Retina (tissue), 1 donor: ENCODE data around the gene PLIN5.

Experiments used
- DNase-seq: peaks from one replicate; pipeline ENCODE4 v3.0.0-alpha.2; 2016

Gene PLIN5

DNA sequence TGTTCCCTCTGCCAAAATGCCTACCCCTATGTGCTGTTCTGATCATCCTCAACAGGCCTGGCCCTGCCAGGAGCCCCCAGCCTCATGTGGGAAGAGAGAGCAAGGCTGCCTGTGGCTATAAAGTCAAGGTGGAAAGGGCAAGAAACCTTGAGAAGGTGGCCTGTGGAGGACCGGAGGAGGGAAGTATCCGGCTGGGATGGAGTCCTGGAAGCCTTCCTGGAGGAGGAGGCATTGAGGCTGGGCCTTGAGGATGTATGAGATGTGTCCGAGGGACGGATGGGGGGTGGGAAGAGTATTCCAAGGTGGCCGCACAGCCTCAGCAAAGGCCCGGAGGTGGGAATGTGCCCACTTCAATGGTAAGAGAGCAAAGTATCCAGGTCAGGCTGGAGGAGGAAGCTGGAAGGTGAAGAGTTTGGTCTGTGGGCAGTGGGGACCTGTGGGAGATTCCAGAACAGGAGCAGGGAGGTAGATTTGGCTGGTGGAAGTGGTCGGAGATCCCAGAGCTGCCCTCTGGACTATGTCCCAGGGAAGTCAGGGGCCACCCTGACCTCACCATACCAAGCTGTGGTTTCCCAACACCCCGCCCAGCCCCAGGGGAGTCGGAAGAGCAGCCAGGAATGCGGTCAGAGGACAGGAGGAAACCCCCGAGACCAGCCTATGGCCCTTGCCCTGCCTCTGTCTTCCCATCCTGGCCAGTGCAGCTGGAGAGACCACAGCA lies 13.7 kb downstream of the PLIN5 start:
- no peak for DNase-seq

- no peak for DNase-seq
Observed at GRCh38 chr19:4519521-4520277, 15.3 kb downstream of the PLIN5 start.

GRCh38 chr19:4519172-4519496 lies 15.9 kb downstream of the PLIN5 start:
- DNase-seq = no peak

DNA sequence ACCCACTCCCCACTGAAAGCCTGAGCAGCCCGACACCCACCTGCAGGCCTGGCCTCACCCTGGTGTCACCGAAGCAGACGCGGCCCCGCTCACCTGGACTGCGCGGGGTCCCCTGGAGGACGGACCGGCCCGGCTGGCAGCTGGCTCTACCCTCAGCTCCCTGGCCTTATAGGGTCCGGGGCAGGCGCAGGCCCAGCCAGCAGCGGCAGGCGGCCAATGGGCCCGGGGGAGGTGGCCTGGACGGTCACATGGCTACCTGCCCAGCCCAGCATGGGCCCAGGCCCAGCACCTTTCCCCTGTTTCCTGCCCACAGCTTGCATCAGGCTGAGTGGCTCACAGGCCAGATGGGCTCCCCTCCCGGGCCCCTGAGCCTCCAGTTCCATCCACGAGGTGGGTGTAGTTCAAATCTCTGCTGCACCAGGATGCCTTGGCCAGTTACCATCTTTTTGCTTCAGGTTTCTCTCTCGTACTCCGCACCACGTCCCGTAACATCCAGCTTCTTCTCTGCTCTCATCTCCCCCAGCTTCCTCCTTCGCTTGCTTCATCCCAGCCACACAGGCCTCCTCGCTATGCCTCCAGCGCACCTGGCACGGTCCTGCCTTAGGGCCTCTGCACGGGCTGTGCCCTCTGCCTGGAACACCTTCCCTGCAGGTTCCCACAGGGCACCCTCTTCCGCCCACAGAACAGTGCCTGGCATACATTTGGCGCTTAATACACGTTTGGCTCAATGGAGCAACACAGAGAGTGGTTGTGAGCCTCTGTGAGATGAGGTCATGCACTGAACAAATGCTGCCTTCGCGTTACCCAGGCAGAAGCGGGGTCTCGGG lies 16.5 kb downstream of the PLIN5 start, which contains the start of gene PLIN4:
Gene PLIN4, minus strand, starts transcription at position 142 of the 827 bp plus-strand sequence. CDS start 214 bp downstream, outside the sequence.
- no peak for DNase-seq

GRCh38 chr19:4517451-4518057 lies 17.5 kb downstream of the PLIN5 start:
- DNase-seq = no peak

GRCh38 chr19:4516939-4517300 lies 18.1 kb downstream of the PLIN5 start:
- no peak for DNase-seq

- DNase-seq = no peak
Observed at GRCh38 chr19:4516199-4516938, 18.7 kb downstream of the PLIN5 start.

- DNase-seq = no peak
Observed at GRCh38 chr19:4515732-4516131, 19.3 kb downstream of the PLIN5 start.

- no peak for DNase-seq
Observed at GRCh38 chr19:4513248-4513647, 21.8 kb downstream of the PLIN5 start.

DNA sequence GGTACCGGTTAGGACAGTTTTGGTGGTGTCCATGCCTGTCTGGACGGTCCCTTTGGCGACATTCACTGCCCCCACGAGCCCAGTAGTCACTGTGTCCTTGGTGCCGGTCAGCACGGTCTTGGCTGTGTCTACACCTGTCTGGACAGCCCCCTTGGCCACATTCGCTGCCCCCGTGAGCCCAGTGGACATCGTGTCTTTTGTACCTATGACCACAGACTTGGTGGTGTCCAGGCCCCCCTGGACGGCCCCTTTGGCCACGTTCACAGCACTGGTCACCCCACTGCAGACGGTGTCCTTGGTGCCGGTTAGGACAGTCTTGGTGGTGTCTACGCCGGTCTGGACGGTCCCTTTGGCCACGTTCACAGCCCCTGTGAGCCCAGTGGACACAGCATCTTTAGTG lies 23.0 kb downstream of the PLIN5 start:
- no peak for DNase-seq

- DNase-seq = no peak
Observed at GRCh38 chr19:4511300-4512054, 23.5 kb downstream of the PLIN5 start.

DNA sequence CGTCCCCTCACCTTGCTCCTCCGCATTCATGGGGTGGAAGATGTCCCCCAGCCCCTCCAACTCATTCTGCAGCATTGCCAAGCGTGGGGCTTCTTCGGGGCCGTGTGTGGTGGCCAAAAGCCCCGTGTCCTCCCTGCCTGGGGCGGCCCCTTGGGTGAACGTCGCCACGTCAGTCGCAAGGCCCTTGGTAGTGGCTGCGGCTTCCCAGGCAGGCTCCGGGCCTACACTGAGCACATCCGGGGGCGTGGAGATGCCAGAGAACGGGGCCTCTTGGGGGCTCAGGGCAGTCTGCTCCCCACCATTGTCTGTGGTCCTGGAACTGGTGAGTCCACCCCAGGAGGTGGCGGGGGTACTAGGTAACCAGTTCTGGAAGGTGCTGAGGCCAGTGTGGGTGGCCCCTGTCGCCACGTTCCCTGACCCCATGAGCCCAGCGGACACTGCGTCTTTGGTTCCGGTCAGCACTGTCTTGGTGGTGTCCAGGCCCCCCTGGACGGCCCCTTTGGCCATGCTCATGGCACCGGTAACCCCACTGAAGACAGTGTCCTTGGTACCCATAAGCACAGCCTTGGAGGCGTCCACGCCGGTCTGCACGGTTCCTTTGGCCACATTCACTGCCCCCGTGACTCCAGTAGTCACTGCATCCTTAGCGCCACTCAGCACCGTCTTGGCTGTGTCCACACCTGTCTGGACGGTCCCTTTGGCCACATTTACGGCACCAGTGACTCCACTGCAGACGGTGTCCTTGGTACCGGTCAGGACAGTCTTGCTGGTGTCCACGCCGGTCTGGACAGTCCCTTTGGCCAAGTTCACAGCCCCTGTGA lies 24.4 kb downstream of the PLIN5 start:
- DNase-seq = no peak

GRCh38 chr19:4508698-4509097 lies 26.3 kb downstream of the PLIN5 start:
- no peak for DNase-seq

GRCh38 chr19:4507804-4508203 lies 27.2 kb downstream of the PLIN5 start:
- DNase-seq = no peak

- no peak for DNase-seq
Observed at GRCh38 chr19:4507150-4507452, 27.9 kb downstream of the PLIN5 start.

DNA sequence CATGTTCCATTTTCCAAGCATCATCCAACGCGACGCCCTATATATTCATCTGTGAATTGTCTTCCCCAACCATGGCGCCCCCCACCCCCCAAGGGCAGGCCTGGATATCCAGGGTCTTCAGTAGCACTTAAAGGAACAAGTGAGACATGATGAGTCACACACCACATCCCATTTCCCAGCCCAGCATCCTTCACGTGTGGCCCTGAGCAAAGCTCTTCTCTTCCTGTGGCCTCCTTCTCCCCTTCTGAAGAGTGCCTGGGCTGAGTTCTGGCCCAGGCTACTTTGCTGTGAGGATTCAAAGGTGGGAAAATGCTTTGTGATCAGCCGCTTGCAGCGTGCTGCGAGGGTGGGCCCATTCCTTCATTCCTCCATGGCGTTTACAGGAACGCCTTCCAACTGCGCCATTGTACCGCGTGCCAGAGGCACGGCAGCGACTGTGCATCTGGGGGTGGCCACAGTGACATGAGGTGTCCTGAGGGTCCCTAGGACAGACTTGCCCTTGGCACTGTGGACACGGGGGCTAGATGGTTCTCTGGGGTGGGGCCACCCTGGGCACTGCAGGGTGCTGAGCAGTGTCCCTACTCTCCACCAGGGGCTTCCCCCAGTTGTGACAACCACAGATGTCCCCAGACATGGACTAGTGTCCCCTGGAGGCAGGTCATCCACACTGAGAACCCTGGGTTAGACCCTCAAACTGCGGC lies 28.4 kb downstream of the PLIN5 start:
- no peak for DNase-seq

DNA sequence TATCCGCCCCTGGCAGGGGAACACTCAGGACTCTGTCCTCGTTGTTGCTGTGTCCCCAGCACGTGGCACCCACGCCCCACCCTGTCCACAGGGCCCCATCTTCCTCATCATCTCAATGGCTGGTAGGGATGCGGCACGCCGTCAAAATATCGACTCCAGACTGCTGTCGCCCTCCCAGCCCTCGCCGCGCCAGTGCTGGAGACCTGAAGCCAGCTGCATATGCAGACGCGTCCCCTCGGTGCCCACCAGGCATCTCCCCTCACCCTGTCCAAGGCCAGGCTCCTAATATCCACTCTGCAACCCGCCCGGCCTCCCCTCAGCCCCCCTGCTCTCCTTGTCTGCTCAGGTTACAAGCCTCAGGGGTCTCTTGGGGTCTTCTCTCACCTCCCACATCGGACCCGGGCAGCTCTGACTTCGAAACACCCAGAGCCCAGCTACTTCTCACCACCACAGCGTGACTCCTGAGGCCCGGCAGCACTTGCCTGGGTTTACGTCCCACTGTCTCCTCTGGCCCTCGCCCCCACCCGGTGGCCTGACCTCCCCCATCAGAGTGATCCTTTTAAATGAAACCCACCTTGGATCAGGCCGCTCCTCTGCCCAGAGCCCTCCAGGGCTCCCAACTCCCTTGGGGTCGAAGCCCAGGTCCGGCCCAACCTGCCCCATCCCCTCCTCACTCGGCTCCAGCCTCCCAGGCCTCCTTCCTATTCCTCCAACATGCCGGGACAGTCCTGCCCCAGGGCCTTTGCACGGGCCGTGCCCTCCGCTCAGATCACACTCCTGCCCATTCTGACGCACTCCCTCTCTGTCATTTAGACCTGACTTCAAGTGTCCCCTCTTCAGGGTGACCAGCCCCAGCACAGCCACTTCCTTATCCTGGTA lies 29.2 kb downstream of the PLIN5 start:
- no peak for DNase-seq

- DNase-seq = no peak
Observed at GRCh38 chr19:4504891-4505569, 30.0 kb downstream of the PLIN5 start.

GRCh38 chr19:4504297-4504701 lies 30.7 kb downstream of the PLIN5 start:
- peak; percentile 55 for DNase-seq
